NCI-H146 treated with DMSO at 0.1 percent for 48 hours (cell line): ENCODE results near the gene PDIA4.

ENCODE experiments used
- DNase-seq: peaks from one replicate; lab custom pipeline; 2025; ENCODE audit not compliant: unreplicated experiment; lab: John Stamatoyannopoulos, UW

PDIA4 gene

GRCh38 chr7:148975896-148976295 lies 52.4 kb downstream of the PDIA4 start:
- no peak for DNase-seq

GRCh38 chr7:148973256-148973655 lies 55.0 kb downstream of the PDIA4 start:
- no peak for DNase-seq

- no peak for DNase-seq
Observed at GRCh38 chr7:148972375-148972774, 55.9 kb downstream of the PDIA4 start.

GRCh38 chr7:148967602-148968001 lies 60.7 kb downstream of the PDIA4 start:
- no peak for DNase-seq

- DNase-seq = no peak
Observed at GRCh38 chr7:148967032-148967372, 61.3 kb downstream of the PDIA4 start.

GRCh38 chr7:148964483-148965267 lies 63.6 kb downstream of the PDIA4 start:
- DNase-seq = no peak

GRCh38 chr7:148963583-148964482 lies 64.5 kb downstream of the PDIA4 start:
- no peak for DNase-seq

- peak; percentile 58 for DNase-seq
Observed at GRCh38 chr7:148962823-148963582, 65.3 kb downstream of the PDIA4 start.

GRCh38 chr7:148962440-148962822 lies 65.9 kb downstream of the PDIA4 start:
- DNase-seq = no peak

GRCh38 chr7:148959726-148960125 lies 68.6 kb downstream of the PDIA4 start:
- DNase-seq = no peak

- no peak for DNase-seq
Observed at GRCh38 chr7:148958061-148958460, 70.2 kb downstream of the PDIA4 start.

GRCh38 chr7:148954766-148955165 lies 73.5 kb downstream of the PDIA4 start:
- DNase-seq = no peak

GRCh38 chr7:148953676-148954075 lies 74.6 kb downstream of the PDIA4 start:
- DNase-seq = no peak
